AG09309 (cell line): ENCODE results near the gene PDLIM1.

Experiments used
- DNase-seq: peaks from one replicate; pipeline ENCODE4 v3.0.0-alpha.2; 2010; ENCODE audit warnings: low read depth
- H3K4me3 ChIP-seq: 2 replicates; pipeline ENCODE4 v1.5.1; 2011; ENCODE audit warnings: mild to moderate bottlenecking, low read depth, low read length, moderate library complexity; ENCODE audit not compliant: control insufficient read depth
- TF ChIP-seq, protein P1 (sequence below): IDR thresholded peaks from 2 replicates; pipeline ENCODE4 v1.5.1; 2011; ENCODE audit warnings: mild to moderate bottlenecking, low read depth, low read length, inconsistent platforms; ENCODE audit not compliant: insufficient read depth, control insufficient read depth; ENCODE audit errors: missing control alignments

PDLIM1 gene

DNA sequence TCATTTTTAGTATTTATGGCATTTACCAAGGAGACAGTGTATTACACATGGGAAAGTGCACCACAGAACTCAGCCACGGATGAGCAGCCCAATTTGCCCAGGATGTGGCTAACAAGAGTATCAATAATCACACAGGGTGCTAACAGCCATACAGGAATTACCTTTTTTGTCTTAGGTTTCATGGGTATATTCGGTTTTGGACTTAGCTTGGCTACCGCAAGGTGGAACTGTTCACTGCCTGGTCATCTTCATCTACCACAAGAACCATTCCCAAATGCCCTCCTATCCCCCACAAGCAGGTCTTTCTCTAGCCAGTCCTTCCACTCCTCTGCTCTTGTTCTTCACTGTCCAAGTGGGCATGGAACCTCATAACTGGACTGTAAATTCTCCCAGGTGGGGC is 6.0 kb downstream of the PDLIM1 start:
- H3K4me3 ChIP-seq, result no peak overlapping the region
- TF ChIP-seq, protein P1, sequence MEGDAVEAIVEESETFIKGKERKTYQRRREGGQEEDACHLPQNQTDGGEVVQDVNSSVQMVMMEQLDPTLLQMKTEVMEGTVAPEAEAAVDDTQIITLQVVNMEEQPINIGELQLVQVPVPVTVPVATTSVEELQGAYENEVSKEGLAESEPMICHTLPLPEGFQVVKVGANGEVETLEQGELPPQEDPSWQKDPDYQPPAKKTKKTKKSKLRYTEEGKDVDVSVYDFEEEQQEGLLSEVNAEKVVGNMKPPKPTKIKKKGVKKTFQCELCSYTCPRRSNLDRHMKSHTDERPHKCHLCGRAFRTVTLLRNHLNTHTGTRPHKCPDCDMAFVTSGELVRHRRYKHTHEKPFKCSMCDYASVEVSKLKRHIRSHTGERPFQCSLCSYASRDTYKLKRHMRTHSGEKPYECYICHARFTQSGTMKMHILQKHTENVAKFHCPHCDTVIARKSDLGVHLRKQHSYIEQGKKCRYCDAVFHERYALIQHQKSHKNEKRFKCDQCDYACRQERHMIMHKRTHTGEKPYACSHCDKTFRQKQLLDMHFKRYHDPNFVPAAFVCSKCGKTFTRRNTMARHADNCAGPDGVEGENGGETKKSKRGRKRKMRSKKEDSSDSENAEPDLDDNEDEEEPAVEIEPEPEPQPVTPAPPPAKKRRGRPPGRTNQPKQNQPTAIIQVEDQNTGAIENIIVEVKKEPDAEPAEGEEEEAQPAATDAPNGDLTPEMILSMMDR, result no peak
- no peak for DNase-seq

DNA sequence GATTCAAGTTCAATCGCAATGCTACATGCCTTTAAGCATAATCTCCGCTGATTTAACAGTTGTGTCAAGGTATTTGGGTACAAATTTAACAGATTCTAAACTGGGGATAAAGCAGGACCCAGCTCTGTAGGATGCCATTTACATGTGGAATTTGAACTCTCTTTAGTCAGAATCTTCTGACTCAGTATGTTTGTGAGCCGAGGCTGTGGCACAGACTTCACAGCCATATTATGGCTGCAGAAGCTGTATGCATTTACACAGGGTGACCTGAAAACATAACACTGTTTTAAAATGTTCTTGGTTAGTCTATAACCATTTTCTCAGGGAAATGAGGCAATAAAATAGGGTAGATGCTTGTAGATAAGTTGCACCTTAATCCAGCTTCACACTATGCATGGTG is 8.7 kb downstream of the PDLIM1 start:
- TF ChIP-seq, protein P1, result no peak
- H3K4me3 ChIP-seq, result no peak overlapping the region

DNA sequence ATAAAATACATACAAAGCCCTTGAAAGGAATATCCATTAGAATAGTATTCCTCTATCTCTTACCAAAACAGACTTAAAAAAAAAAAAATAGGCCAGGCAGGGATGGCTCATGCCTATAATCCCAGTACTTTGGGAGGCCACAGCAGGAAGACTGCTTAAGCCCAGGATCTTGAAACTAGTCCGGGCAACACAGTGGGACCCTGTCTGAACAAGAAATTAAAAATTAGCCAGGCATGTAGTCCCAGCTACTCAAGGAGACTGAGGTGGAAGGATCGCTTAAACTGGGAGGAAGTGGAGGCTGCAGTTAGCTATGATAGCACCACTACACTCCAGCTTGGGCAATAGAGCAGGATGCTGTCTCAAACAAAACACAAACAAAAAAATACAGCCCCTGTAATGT is 9.6 kb downstream of the PDLIM1 start:
- TF ChIP-seq, protein P1, result no peak
- no peak overlapping the region for H3K4me3 ChIP-seq
- DNase-seq, result no peak

More for the DNA sequence above, 8.7 kb downstream of the PDLIM1 start:
- no peak for DNase-seq

DNA sequence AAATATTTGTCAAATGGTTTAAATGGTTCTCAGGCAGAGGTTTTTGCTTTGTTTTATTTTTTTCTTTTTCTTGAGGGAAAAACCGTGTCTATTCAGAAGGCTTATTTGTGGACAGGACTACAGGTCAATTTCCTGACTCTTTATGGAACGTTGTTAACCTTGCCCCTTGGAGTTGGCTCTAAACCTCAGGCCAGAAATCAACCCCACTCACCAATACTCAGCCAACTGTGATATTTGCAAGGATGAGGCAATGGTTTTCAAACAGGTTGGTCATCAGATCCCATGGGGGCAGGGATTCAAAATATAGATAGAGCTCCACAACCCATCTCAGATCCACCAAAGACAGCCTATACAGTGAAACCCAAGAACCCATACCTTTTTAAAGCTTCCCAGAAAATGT is 10.2 kb downstream of the PDLIM1 start:
- DNase-seq, result no peak
- TF ChIP-seq, protein P1, result no peak
- no peak overlapping the region for H3K4me3 ChIP-seq

DNA sequence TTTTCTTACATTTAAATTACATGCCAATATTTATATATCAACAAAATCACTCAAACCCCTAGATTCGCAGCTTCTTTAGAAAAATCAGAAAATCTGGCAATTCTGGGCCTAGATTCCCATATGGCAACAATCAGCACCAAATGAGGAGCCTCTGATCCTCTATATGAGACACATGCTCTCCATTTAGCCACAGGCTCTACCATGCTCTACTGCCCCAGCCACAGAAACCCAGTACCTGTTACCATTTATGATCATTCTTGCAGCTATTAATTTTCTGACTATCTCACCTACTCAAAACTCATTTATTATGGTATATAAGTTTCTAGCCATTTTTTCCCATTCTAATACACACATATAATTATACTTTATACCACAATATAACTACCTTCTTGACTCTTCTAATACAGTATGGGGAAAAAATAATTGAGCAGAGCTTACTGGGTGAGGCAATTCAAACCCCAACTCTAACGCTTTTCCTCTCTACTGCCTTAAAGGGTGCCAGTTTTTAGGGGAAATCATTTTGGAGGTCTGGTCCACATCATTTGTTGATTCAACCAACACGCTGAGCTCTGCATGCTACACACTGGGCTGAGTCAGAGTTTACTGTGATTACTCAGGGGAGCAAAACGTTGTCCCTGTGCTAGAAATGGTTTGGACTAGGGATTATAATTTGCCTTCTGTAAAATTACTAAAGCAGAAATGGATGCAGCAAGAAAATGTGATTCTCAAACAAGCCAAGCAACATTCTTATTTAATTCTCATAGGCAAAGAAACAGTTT is 11.6 kb downstream of the PDLIM1 start:
- no peak for DNase-seq
- TF ChIP-seq, protein P1, result no peak
- H3K4me3 ChIP-seq, result no peak overlapping the region

DNA sequence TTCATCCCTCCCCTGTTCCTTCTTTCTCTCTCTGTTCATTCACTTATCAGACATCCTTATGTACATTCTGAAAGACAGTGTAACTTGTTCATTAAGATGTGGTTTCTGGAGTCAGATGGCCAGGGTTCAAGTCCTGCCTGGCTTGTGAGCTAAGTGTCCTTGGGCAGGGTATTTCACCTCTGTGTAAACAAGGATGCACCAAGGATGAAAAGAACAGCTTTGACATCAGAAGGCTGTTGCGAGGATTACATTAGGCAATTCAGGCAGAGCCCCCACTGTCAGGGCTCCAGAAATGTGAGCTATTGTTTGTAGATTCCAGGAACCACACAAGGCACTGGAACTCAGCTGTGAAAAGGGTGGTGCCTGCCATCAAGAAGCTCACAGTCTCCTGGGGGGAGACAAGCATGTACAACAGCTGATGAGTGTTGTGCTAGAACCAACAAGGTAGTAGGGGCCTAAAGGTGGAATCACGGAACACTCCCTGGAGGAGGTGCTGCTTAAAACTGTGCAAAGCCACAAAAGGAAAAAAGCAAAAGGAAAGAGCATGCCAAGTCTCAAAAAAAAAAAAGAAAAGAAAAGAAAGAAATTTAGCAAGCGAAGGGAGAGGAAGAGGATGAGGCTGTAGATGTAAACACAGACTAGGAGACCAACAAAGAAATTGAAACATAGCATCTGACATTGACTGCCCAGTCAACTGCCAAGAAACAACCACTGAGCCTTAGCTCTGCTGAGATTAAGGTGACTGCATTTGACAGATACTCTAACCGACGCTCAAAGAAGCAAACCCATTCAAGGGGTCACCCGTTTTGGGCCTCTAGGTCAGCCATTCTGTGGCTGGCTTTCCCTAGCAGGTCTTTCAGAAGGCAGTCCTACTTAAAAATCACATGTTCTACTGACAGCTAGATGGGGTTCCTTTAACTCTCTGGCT is 12.5 kb downstream of the PDLIM1 start:
- TF ChIP-seq, protein P1, result no peak
- DNase-seq, result no peak
- H3K4me3 ChIP-seq, result no peak overlapping the region
